GM18909 (cell line): ENCODE data around the gene HDAC9.

Experiments used
- ATAC-seq: cut with Tn5 transposase; IDR thresholded peaks from one replicate; pipeline ENCODE4 v1.9.1; 2021; ENCODE audit warnings: mild to moderate bottlenecking; ENCODE audit not compliant: unreplicated experiment, poor library complexity

Gene HDAC9

GRCh38 chr7:18491871-18492270 lies 3.7 kb upstream of the HDAC9 start:
- ATAC-seq: no peak

- no peak for ATAC-seq
Observed at GRCh38 chr7:18494406-18494805, 1.1 kb upstream of the HDAC9 start.

- ATAC-seq: peak; percentile 37
Observed at GRCh38 chr7:18494821-18495408, 634 bp upstream of the HDAC9 start.

GRCh38 chr7:18496341-18496700 lies 772 bp downstream of the HDAC9 start:
- ATAC-seq: peak; percentile 7

GRCh38 chr7:18497082-18497481 lies 1.5 kb downstream of the HDAC9 start:
- no peak for ATAC-seq

GRCh38 chr7:18497800-18498199 lies 2.3 kb downstream of the HDAC9 start:
- ATAC-seq: no peak

GRCh38 chr7:18498341-18498740 lies 2.8 kb downstream of the HDAC9 start:
- ATAC-seq: no peak

- ATAC-seq: no peak
Observed at GRCh38 chr7:18499407-18500177, 4.0 kb downstream of the HDAC9 start.

GRCh38 chr7:18503126-18503866 lies 7.7 kb downstream of the HDAC9 start:
- no peak for ATAC-seq

GRCh38 chr7:18504965-18505364 lies 9.4 kb downstream of the HDAC9 start:
- no peak for ATAC-seq

- ATAC-seq: peak; percentile 59
Observed at GRCh38 chr7:18505870-18506460, 10.4 kb downstream of the HDAC9 start.

GRCh38 chr7:18508443-18509427 lies 13.2 kb downstream of the HDAC9 start:
- ATAC-seq: peak; percentile 92

GRCh38 chr7:18509481-18509880 lies 13.9 kb downstream of the HDAC9 start:
- no peak for ATAC-seq

GRCh38 chr7:18511351-18512140 lies 16.0 kb downstream of the HDAC9 start:
- ATAC-seq: no peak

GRCh38 chr7:18513343-18513742 lies 17.8 kb downstream of the HDAC9 start:
- ATAC-seq: no peak

GRCh38 chr7:18515067-18515466 lies 19.5 kb downstream of the HDAC9 start:
- no peak for ATAC-seq

- no peak for ATAC-seq
Observed at GRCh38 chr7:18517646-18518045, 22.1 kb downstream of the HDAC9 start.

GRCh38 chr7:18518555-18518954 lies 23.0 kb downstream of the HDAC9 start:
- no peak for ATAC-seq
